HCT116 (cell line): ENCODE results near the gene SUMO3.

Source experiments
- CTCF ChIP-seq, 3 experiments: fragments of 200-600 bp in 1 of 3; sonication (generic) in 1 of 3; IDR thresholded peaks in 2 of 3; conservative IDR thresholded peaks in 1 of 3; 2 replicates each; pipeline ENCODE4 v1.5.1; 2012 to 2017; ENCODE audit warnings: low read depth in 2 of 3, low read length in 2 of 3, antibody characterized with exemption in 1 of 3, borderline replicate concordance in 1 of 3, control low read depth in 1 of 3, mild to moderate bottlenecking in 1 of 3, mixed read lengths in 1 of 3, mixed run types in 1 of 3, moderate library complexity in 1 of 3; ENCODE audit not compliant: insufficient read depth in 1 of 3
- EGR1 ChIP-seq: IDR thresholded peaks from 2 replicates; pipeline ENCODE4 v1.6.1; 2012; ENCODE audit warnings: low read depth
- JUND ChIP-seq: IDR thresholded peaks from 2 replicates; pipeline ENCODE4 v1.6.1; 2012
- POLR2A ChIP-seq: IDR thresholded peaks from 2 replicates; pipeline ENCODE4 v1.7.0; 2011; ENCODE audit warnings: borderline replicate concordance; ENCODE audit not compliant: insufficient read depth, insufficient read length; ENCODE audit errors: extremely low read depth

DNA sequence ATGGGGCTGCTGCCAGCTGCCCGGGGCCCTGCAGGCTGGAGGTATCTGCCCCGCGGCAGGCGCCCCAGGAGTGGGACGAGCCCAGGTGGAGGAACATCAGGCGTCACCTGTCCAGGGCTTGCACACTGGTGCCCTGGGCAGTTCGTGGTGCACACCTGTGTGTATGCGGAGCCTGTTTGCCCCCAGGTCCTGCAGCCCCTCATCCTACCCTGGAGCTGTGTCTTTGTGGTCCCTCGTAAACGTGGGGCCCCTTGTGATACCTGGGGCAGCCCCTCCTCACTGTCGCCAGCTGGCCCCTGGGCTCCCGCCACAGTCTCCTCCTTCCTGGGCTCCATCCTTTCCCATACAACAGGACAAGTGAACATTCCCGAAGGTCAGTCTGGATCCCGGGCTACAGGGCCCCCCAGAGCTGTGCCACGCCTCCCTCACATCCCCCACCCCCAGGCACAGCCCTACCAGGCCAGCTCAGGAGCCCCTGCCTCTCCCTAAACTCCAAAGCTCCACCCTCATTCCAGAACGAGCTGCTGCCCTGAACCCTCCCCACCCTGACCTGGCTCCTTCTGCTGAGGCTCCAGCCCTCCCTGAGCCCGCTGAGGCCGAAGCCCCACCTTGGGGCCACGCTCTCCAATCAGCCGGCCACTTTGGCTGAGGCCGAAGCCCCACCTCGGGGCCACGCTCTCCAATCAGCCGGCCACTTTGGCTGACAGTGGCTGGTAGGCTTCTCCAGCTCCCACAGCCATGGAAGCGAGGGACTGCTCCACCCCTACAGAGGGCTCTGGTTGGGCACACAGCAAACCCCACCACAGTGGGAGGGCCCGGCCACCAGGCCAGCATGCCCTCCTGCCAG lies 58.9 kb downstream of the SUMO3 start:
- no peak for TF ChIP-seq JUND
- TF ChIP-seq EGR1: no peak
- TF ChIP-seq POLR2A: no peak
- no peak for TF ChIP-seq CTCF (IDR thresholded peaks at IDR 0.05 in 2 of 3, conservative IDR thresholded peaks at IDR 0.05 in 1 of 3; ENCODE audit: borderline replicate concordance in 1 of 3, insufficient read depth in 1 of 3, low read depth in 2 of 3, low read length in 2 of 3)
